ENCODE data around the gene PLEKHF1.

GRCh38 chr19:29696565-29696846 is 31.2 kb downstream of the PLEKHF1 start:
- no peak for TF ChIP-seq ZNF331 (CRISPR knock-in tag; IDR thresholded peaks at IDR 0.05; ENCODE audit: low read depth)
- TF ChIP-seq CTCF (conservative IDR thresholded peaks at IDR 0.05; ENCODE audit: low read depth in 2 of 2), result no peak
- no peak for TF ChIP-seq ZNF114 (CRISPR knock-in tag; IDR thresholded peaks at IDR 0.05)
- TF ChIP-seq EZH2 (IDR thresholded peaks at IDR 0.05; ENCODE audit: low read depth, unreplicated experiment), result no peak
- TF ChIP-seq POLR2AphosphoS5 (IDR thresholded peaks at IDR 0.05; ENCODE audit: low read depth), result no peak
- TF ChIP-seq EZH2phosphoT487 (IDR thresholded peaks at IDR 0.05; ENCODE audit: unreplicated experiment), result no peak
- no peak for TF ChIP-seq REST (IDR thresholded peaks at IDR 0.05; ENCODE audit: unreplicated experiment)
- no peak for TF ChIP-seq CREB1 (CRISPR knock-in tag; IDR thresholded peaks at IDR 0.05; ENCODE audit: low read depth)
- no peak for TF ChIP-seq STAT1 (IDR thresholded peaks at IDR 0.05; ENCODE audit: unreplicated experiment)
- TF ChIP-seq JUNB (IDR thresholded peaks at IDR 0.05; ENCODE audit: unreplicated experiment), result no peak
- no peak for TF ChIP-seq NANOG (IDR thresholded peaks at IDR 0.05; ENCODE audit: borderline replicate concordance)
- no peak for TF ChIP-seq ETS1 (IDR thresholded peaks at IDR 0.05)
- TF ChIP-seq, protein P1, sequence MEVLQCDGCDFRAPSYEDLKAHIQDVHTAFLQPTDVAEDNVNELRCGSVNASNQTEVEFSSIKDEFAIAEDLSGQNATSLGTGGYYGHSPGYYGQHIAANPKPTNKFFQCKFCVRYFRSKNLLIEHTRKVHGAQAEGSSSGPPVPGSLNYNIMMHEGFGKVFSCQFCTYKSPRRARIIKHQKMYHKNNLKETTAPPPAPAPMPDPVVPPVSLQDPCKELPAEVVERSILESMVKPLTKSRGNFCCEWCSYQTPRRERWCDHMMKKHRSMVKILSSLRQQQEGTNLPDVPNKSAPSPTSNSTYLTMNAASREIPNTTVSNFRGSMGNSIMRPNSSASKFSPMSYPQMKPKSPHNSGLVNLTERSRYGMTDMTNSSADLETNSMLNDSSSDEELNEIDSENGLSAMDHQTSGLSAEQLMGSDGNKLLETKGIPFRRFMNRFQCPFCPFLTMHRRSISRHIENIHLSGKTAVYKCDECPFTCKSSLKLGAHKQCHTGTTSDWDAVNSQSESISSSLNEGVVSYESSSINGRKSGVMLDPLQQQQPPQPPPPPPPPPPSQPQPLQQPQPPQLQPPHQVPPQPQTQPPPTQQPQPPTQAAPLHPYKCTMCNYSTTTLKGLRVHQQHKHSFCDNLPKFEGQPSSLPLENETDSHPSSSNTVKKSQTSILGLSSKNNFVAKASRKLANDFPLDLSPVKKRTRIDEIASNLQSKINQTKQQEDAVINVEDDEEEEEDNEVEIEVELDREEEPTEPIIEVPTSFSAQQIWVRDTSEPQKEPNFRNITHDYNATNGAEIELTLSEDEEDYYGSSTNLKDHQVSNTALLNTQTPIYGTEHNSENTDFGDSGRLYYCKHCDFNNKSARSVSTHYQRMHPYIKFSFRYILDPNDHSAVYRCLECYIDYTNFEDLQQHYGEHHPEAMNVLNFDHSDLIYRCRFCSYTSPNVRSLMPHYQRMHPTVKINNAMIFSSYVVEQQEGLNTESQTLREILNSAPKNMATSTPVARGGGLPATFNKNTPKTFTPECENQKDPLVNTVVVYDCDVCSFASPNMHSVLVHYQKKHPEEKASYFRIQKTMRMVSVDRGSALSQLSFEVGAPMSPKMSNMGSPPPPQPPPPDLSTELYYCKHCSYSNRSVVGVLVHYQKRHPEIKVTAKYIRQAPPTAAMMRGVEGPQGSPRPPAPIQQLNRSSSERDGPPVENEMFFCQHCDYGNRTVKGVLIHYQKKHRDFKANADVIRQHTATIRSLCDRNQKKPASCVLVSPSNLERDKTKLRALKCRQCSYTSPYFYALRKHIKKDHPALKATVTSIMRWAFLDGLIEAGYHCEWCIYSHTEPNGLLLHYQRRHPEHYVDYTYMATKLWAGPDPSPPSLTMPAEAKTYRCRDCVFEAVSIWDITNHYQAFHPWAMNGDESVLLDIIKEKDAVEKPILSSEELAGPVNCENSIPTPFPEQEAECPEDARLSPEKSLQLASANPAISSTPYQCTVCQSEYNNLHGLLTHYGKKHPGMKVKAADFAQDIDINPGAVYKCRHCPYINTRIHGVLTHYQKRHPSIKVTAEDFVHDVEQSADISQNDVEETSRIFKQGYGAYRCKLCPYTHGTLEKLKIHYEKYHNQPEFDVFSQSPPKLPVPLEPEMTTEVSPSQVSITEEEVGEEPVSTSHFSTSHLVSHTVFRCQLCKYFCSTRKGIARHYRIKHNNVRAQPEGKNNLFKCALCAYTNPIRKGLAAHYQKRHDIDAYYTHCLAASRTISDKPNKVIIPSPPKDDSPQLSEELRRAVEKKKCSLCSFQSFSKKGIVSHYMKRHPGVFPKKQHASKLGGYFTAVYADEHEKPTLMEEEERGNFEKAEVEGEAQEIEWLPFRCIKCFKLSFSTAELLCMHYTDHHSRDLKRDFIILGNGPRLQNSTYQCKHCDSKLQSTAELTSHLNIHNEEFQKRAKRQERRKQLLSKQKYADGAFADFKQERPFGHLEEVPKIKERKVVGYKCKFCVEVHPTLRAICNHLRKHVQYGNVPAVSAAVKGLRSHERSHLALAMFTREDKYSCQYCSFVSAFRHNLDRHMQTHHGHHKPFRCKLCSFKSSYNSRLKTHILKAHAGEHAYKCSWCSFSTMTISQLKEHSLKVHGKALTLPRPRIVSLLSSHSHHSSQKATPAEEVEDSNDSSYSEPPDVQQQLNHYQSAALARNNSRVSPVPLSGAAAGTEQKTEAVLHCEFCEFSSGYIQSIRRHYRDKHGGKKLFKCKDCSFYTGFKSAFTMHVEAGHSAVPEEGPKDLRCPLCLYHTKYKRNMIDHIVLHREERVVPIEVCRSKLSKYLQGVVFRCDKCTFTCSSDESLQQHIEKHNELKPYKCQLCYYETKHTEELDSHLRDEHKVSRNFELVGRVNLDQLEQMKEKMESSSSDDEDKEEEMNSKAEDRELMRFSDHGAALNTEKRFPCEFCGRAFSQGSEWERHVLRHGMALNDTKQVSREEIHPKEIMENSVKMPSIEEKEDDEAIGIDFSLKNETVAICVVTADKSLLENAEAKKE (CRISPR knock-in tag; IDR thresholded peaks at IDR 0.05), result no peak

Measured in GM23338 (cell line).